PC-3 (cell line): Measurements from ENCODE around the gene FAM180B. TPM values are rescaled to one million over a fixed set of nuclear protein-coding genes. Genes with fewer than 3 reads are reported as not detected.
A peak's percentile ranks its signal among the peaks of the same experiment; 100 is the strongest.
"Not testable (repeated sequence)": the region's sequence is repeated elsewhere in the genome, so short reads cannot be mapped to it uniquely, and the experiment has no call there.

ENCODE experiments used
- ATAC-seq: fragments of 200-7000 bp; cut with Tn5 transposase; 2 replicates; pipeline ENCODE4 v1.9.1; 2020; ENCODE audit warnings: mild to moderate bottlenecking, moderate library complexity
- BruUV-seq: library from RNA; stranded (reverse); fragments of 400-500 nt; replicated peaks from 2 replicates; lab custom pipeline; 2021; lab: Mats Ljungman, UMichigan
- CTCF ChIA-PET: fragments of 300-600 bp; sonication (Branson Sonifier 250); formaldehyde crosslinking; loops from one replicate; lab custom pipeline; 2022; ENCODE audit warnings: antibody characterized with exemption; lab: Charles Lee
- POLR2A ChIA-PET: fragments of 300-600 bp; sonication (Branson Sonifier 250); formaldehyde crosslinking; loops from one replicate; lab custom pipeline; 2022; ENCODE audit warnings: antibody characterized with exemption; ENCODE audit not compliant: unreplicated experiment; lab: Charles Lee
- DNase-seq: peaks from one replicate; pipeline ENCODE4 v3.0.0-alpha.2; 2015
- H2AFZ ChIP-seq: fragments of 300-600 bp; sonication (generic); 2 replicates; pipeline ENCODE4 v1.6.0; 2016; ENCODE audit warnings: antibody characterized with exemption, low read length
- H3F3A ChIP-seq: fragments of 300-600 bp; sonication (generic); one replicate; pipeline ENCODE4 v1.6.0; 2017; ENCODE audit warnings: antibody characterized with exemption, low read length, control low read depth, mild to moderate bottlenecking; ENCODE audit not compliant: unreplicated experiment
- H3K27ac ChIP-seq: fragments of 300-600 bp; sonication (generic); 2 replicates; pipeline ENCODE4 v1.5.1; 2016; ENCODE audit warnings: mild to moderate bottlenecking, low read length
- H3K27me3 ChIP-seq: fragments of 300-600 bp; sonication (generic); 2 replicates; pipeline ENCODE4 v1.6.1; 2016; ENCODE audit warnings: low read length, mixed read lengths
- H3K36me3 ChIP-seq: fragments of 300-600 bp; sonication (generic); 2 replicates; pipeline ENCODE4 v1.6.1; 2016; ENCODE audit warnings: low read depth, mixed run types, low read length, mixed read lengths
- H3K4me1 ChIP-seq: fragments of 300-600 bp; sonication (generic); 2 replicates; pipeline ENCODE4 v1.5.1; 2016; ENCODE audit warnings: low read length; ENCODE audit not compliant: insufficient read depth
- H3K4me2 ChIP-seq: fragments of 300-600 bp; sonication (generic); 2 replicates; pipeline ENCODE4 v1.6.0; 2016; ENCODE audit warnings: low read length
- H3K4me3 ChIP-seq: fragments of 300-600 bp; sonication (generic); 2 replicates; pipeline ENCODE4 v1.5.1; 2016; ENCODE audit warnings: mild to moderate bottlenecking, low read length, mixed read lengths
- H3K79me2 ChIP-seq: fragments of 300-600 bp; sonication (generic); 2 replicates; pipeline ENCODE4 v1.6.1; 2017; ENCODE audit warnings: low read length, mixed read lengths
- H3K9ac ChIP-seq: fragments of 300-600 bp; sonication (generic); 2 replicates; pipeline ENCODE4 v1.6.0; 2016; ENCODE audit warnings: mild to moderate bottlenecking, low read length
- H3K9me2 ChIP-seq: fragments of 300-600 bp; sonication (generic); replicated peaks from 2 replicates; pipeline ENCODE4 v1.6.1; 2016; ENCODE audit warnings: mixed run types, low read length, mixed read lengths
- H3K9me3 ChIP-seq: fragments of 300-600 bp; sonication (generic); 2 replicates; pipeline ENCODE4 v1.6.1; 2016; ENCODE audit warnings: low read length, mixed read lengths
- H4K20me1 ChIP-seq: fragments of 300-600 bp; sonication (generic); 2 replicates; pipeline ENCODE4 v1.6.1; 2016; ENCODE audit warnings: low read length, mixed read lengths
- EZH2 ChIP-seq: fragments of 300-600 bp; sonication (generic); IDR thresholded peaks from one replicate; pipeline ENCODE4 v1.6.1; 2017; ENCODE audit warnings: antibody characterized with exemption, mild to moderate bottlenecking, low read length; ENCODE audit not compliant: unreplicated experiment
- EZH2phosphoT487 ChIP-seq: fragments of 300-600 bp; sonication (generic); IDR thresholded peaks from 2 replicates; pipeline ENCODE4 v1.6.1; 2018; ENCODE audit warnings: mild to moderate bottlenecking, antibody characterized with exemption, low read length, borderline replicate concordance
- intact Hi-C: fragments of 100-400 bp; cut with micrococcal nuclease; formaldehyde crosslinking; loops from 2 replicates; pipeline ENCODE4 v1.9.0; 2023
- total RNA-seq: library from RNA; depleted of rRNA; stranded (reverse); fragments of >200 nt; gene quantifications from 2 replicates; pipeline ENCODE4 v1.2.3, GENCODE V29; 2014
- TF ChIP-seq, protein P1 (sequence below): fragments of 300-600 bp; sonication (generic); conservative IDR thresholded peaks from 2 replicates; pipeline ENCODE4 v1.5.1; 2017; ENCODE audit warnings: antibody characterized with exemption, low read depth, mild to moderate bottlenecking, low read length

FAM180B gene
- total RNA-seq, 1 experiment from 2014 or later, result not detected

DNA sequence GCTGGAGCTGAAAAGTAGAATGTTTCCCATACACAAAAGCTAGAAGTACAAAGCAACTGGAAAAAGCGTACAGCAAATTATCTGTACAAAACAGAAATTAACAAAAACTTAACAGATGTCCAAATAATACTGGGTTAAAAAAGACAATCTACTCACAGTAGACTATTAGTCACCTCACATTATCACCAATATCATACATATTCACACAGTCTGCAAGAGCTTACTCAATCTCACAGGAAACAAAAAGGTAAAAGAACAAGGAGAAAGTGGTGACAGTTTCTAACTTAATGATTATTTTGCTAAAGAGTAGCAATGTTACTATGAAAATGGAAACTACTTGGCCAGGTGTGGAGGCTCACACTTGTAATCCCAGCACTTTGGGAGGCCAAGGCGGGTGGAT, 45.4 kb upstream of the FAM180B start:
- Histone ChIP-seq H3K9me3 (no peaks in the 10 kb centered on the region), H3K79me2 (peaks cover 93% of the 10 kb centered on the region), H3K27me3 (no peaks in the 10 kb centered on the region), H2AFZ (no peak overlapping the region), H3F3A (no peaks in the 10 kb centered on the region), H3K9ac (peak overlapping the region; percentile 45), H3K4me2 (peak overlapping the region; percentile 75), H4K20me1 (peaks cover 30% of the 10 kb centered on the region), H3K4me1 (peaks cover 38% of the 10 kb centered on the region), H3K36me3 (no peaks in the 10 kb centered on the region; the same call in 1 of the 2 replicates), H3K9me2 (no peaks in the 10 kb centered on the region), H3K27ac (peak overlapping the region; percentile 91), H3K4me3 (peak overlapping the region; percentile 37; the same call in 1 of the 2 replicates)
- TF ChIP-seq EZH2, result no peak
- TF ChIP-seq EZH2phosphoT487, result no peak
- TF ChIP-seq, protein P1, sequence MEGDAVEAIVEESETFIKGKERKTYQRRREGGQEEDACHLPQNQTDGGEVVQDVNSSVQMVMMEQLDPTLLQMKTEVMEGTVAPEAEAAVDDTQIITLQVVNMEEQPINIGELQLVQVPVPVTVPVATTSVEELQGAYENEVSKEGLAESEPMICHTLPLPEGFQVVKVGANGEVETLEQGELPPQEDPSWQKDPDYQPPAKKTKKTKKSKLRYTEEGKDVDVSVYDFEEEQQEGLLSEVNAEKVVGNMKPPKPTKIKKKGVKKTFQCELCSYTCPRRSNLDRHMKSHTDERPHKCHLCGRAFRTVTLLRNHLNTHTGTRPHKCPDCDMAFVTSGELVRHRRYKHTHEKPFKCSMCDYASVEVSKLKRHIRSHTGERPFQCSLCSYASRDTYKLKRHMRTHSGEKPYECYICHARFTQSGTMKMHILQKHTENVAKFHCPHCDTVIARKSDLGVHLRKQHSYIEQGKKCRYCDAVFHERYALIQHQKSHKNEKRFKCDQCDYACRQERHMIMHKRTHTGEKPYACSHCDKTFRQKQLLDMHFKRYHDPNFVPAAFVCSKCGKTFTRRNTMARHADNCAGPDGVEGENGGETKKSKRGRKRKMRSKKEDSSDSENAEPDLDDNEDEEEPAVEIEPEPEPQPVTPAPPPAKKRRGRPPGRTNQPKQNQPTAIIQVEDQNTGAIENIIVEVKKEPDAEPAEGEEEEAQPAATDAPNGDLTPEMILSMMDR, result no peak
- BruUV-seq, result no TSS peak
- ATAC-seq, result peak; percentile 6
- DNase-seq, result no peak
- CTCF ChIA-PET, result no interaction called here
- POLR2A ChIA-PET, result no interaction called here
- intact Hi-C loops, result no loop called here

DNA sequence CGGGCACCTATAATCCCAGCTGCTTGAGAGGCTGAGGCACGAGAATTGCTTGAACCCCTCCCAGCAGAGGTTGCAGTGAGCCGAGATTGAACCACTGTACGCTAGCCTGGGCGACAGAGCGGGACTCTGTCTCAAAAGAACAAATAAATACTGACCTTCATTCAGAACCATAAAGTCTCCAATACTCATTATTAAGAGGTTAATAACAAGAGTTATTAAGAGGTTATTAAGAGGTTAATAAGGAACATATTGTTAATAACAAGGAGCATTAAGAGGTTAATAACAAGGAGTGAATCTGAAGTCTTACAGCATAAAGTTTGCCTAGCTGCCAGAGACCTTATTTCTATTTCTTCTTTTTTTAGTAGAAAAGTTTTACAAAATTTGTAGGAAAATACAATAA, 41.2 kb upstream of the FAM180B start:
- Histone ChIP-seq H3K9me3 (no peaks in the 10 kb centered on the region), H3K36me3 (peaks cover 4% of the 10 kb centered on the region; the same call in 1 of the 2 replicates), H3K4me2 (no peak overlapping the region), H3K27me3 (no peaks in the 10 kb centered on the region), H4K20me1 (peaks cover 33% of the 10 kb centered on the region; the same call in 1 of the 2 replicates), H2AFZ (no peak overlapping the region), H3K27ac (no peak overlapping the region), H3K4me1 (peaks cover 18% of the 10 kb centered on the region), H3K9ac (no peak overlapping the region), H3K9me2 (no peaks in the 10 kb centered on the region), H3K4me3 (no peak overlapping the region), H3K79me2 (peaks cover 95% of the 10 kb centered on the region), H3F3A (no peaks in the 10 kb centered on the region)
- no peak for DNase-seq
- intact Hi-C loops, result no loop called here
- TF ChIP-seq, protein P1, result no peak
- BruUV-seq, result no TSS peak
- ChIA-PET POLR2A (interaction anchor here (0.6 kb wide), 1 partner anchor 10 kb away, joined by 6 read pairs; no protein-coding TSS in a partner anchor), CTCF (no interaction called here)
- ATAC-seq, result no peak

DNA sequence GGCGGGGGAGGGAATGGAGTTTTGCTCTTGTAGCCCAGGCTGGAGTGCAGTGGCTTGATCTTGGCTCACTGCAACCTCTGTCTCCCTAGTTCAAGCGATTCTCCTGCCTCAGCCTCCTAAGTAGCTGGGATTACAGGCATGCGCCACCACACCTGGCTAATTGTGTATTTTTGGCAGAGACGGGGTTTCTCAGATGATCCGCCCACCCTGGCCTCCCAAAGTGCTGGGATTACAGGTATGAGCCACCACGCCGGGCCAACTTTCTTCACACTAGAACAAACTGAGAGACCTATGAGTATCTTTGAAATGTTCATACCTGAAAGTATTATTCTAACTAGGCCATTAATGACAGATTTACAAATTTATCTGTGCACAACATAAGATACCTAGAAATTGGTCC, 40.2 kb upstream of the FAM180B start:
- CTCF ChIA-PET, intact Hi-C loops, H3K4me3 ChIP-seq, POLR2A ChIA-PET, H3K4me2 ChIP-seq, H3K9me2 ChIP-seq, H3K27ac ChIP-seq, H3F3A ChIP-seq, DNase-seq, H2AFZ ChIP-seq, H3K9ac ChIP-seq, BruUV-seq, H3K9me3 ChIP-seq, H3K27me3 ChIP-seq, ATAC-seq: not testable (repeated sequence)
- H3K36me3 ChIP-seq, result peaks cover 10% of the 10 kb centered on the region; the same call in 1 of the 2 replicates
- H4K20me1 ChIP-seq, result peaks cover 37% of the 10 kb centered on the region
- peaks cover 99% of the 10 kb centered on the region for H3K79me2 ChIP-seq
- peaks cover 18% of the 10 kb centered on the region for H3K4me1 ChIP-seq
